ENCODE measurements around the gene TMEM80. TPM values are rescaled to one million over a fixed set of nuclear protein-coding genes. Genes with fewer than 3 reads are reported as not detected.

Gene TMEM80
- polyA plus RNA-seq, 10 donors = 10.6 to 27.9 (median 16.7) TPM

- DNase-seq = no peak
Measured at GRCh38 chr11:699116-699508, 3.5 kb downstream of the TMEM80 start.

- DNase-seq = no peak
Measured at GRCh38 chr11:699753-700152, 4.1 kb downstream of the TMEM80 start.

- DNase-seq = no peak
Measured at GRCh38 chr11:701741-702461, 6.3 kb downstream of the TMEM80 start.

- no peak for DNase-seq
Measured at GRCh38 chr11:702462-703461, 7.1 kb downstream of the TMEM80 start.

- no peak for DNase-seq
Measured at GRCh38 chr11:703506-703905, 7.9 kb downstream of the TMEM80 start.

GRCh38 chr11:704228-704674 is 8.6 kb downstream of the TMEM80 start:
- no peak for DNase-seq

GRCh38 chr11:704781-705645 is 9.4 kb downstream of the TMEM80 start:
- no peak for DNase-seq

- no peak for DNase-seq
Measured at GRCh38 chr11:705646-706438, 10.2 kb downstream of the TMEM80 start, which contains the start of gene EPS8L2. Gene EPS8L2 (plus strand): TSS chr11:706231. CDS start chr11:709408, 3,177 bp downstream.

- DNase-seq = no peak
Measured at GRCh38 chr11:706439-706956, 10.9 kb downstream of the TMEM80 start.

- no peak for DNase-seq
Measured at GRCh38 chr11:706957-707816, 11.6 kb downstream of the TMEM80 start.

- DNase-seq = no peak
Measured at GRCh38 chr11:707817-708420, 12.3 kb downstream of the TMEM80 start.

- no peak for DNase-seq
Measured at GRCh38 chr11:708511-708910, 12.9 kb downstream of the TMEM80 start.

- no peak for DNase-seq
Measured at GRCh38 chr11:709109-709997, 13.7 kb downstream of the TMEM80 start.

GRCh38 chr11:714436-714835 is 18.8 kb downstream of the TMEM80 start:
- DNase-seq = no peak

- DNase-seq = no peak
Measured at GRCh38 chr11:719214-720016, 23.8 kb downstream of the TMEM80 start.

GRCh38 chr11:720017-720641 is 24.5 kb downstream of the TMEM80 start:
- DNase-seq = no peak

All from muscle of back (tissue), 11 donors.